Activated CD4-positive, alpha-beta T cell treated with anti-CD3 and anti-CD28 coated beads, Interleukin-10, Interleukin-2, amounts not matched to agents 100 ng/mL and 50 ng/mL, durations not matched to agents 16 hours and 8 hours (primary cell): Measurements from ENCODE around the gene C2CD2.

Experiments
- DNase-seq: peaks from one replicate; pipeline ENCODE4 v3.0.0-alpha.2; 2020

The C2CD2 gene

GRCh38 chr21:41859297-41859980 lies 94.4 kb downstream of the C2CD2 start:
- DNase-seq, result no peak

GRCh38 chr21:41858466-41859296 lies 95.1 kb downstream of the C2CD2 start:
- DNase-seq, result no peak

GRCh38 chr21:41857771-41858300 lies 96.0 kb downstream of the C2CD2 start:
- DNase-seq, result no peak

- DNase-seq, result no peak
Measured at GRCh38 chr21:41856572-41856971, 97.2 kb downstream of the C2CD2 start.

DNA sequence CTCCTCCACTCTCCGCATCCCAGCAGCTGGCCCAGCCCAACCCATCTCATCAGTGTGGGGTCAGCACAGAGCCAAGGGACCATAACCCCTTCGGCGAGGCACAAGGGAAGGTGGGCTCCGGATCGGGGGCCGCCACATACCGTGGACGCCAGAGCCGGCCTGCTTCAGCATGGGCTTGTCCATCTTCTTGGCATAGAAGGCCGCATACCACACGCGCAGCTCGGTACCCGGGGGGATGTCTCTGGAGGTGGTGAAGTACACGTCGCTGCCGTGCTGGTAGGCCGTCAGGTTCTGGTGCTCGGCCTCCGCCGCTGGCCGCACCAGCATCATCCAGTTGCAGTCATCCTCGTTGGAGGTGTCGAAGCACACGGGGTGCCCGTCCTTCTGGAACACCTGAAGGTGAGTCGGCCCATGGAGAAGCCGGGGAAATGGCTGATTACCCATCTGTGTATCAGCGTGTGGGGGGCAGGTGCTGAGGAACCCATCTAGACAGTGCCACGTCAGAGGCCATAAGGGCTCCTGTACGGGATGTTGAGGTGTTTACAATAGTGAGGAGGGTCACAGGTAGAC lies 99.3 kb downstream of the C2CD2 start:
- no peak for DNase-seq

DNA sequence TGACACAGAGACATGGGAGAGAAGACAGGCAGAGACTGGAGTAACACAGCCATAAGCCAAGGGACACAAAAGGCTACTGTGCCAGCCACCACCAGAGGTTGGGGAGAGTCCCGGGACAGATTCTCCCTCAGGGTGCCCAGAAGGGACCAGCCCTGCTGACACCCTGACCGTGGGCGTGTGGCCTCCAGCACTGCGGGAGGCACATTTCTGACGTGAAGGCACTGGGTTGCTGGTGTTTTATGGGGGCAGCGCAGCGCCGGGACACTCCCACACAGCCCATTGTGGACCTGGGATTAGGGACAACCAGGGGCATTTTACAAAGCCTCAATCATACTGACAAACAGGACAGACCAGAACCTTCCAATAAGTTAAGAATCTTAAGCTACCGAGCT lies 100.9 kb downstream of the C2CD2 start:
- no peak for DNase-seq

- no peak for DNase-seq
Measured at GRCh38 chr21:41852151-41852928, 101.5 kb downstream of the C2CD2 start.

DNA sequence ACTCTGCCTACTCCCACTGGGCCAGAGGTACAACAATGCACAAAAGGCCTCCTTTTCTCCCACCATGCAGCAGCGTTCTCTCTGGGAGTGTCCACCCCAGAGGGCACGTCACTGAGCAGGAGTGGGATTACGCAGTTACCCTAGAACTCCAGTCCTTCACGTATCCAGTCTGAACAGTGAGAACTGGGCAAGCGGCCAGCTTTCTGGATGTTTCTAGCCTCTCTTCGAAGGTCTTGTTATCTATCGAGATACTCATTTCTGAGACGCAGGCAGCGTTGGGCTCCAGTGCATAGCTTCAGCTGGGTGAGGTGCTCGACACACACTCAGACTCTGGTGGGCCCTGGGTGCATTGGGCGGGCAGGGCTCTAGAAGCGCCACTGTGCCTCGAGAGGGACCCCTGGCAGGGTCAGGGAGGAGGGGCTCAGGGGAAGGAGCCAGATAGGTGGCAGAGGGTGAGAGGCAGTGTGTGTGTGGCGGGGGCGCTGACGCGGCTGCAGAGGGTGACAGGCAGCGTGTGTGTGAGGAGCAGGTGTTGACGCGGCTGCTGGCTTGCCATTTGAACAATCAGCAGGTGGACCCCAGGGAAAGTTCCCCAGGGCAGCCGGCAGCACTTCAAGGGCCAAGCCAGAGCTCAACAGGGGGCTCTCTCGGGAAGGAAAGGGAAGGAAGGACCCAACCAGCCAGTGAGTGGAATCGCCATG lies 102.6 kb downstream of the C2CD2 start:
- DNase-seq, result no peak

- DNase-seq, result no peak
Measured at GRCh38 chr21:41850085-41850484, 103.7 kb downstream of the C2CD2 start.

- no peak for DNase-seq
Measured at GRCh38 chr21:41848958-41849580, 104.7 kb downstream of the C2CD2 start.

DNA sequence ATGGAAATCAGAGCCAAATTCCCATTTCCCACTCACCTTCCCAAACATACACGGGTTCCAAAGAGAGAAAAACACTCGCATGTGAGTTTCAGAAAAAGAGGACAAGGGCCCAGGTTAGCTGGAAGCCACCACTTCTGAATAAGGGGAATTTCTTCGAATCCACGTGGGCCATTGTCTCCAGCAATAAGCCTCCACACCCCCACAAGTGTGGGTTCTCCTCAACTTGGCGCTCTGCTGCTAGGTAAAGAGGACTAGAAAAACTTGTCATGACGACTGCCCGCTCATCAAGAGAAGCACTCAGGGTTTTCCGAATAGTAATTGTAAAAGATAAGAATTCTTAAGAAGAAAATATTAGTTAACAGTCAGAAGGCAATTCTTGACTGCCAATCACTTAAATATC lies 105.3 kb downstream of the C2CD2 start:
- no peak for DNase-seq

DNA sequence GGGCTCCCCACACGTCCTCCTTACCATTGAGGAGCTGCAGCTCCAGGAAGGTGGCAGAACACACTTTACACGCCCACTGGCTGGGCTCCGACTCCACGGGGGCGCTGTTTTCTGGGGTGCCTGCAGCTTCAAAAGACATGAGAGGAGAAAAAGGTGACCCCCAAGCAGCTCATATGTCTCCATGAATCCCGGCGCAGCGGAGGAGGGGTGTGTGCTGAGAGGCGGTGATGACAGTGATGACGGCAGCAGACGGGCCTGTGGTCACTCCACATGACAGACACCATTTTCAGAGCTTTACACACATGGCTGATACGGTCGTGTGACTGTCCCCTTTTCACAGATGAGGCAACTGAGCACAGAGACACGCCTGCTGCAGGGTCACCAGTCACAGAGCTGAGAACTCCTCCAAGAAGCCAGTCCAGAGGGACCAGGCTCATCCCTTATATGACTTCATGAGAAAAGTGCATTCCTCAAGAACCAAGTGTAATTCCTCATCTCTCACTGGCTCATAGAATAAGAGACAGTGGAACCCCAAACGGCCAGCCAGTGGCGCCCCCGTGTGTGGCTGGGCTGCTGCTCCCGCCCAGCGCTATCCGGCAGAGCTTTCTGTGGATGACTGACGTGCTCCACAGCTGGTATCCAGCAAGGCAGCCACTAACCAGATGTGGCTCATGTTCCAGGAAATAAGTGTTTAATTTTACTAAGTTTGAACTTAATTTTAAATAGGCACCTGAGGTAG lies 106.6 kb downstream of the C2CD2 start:
- DNase-seq, result no peak

GRCh38 chr21:41846536-41846935 lies 107.3 kb downstream of the C2CD2 start:
- DNase-seq, result no peak

GRCh38 chr21:41846033-41846317 lies 107.8 kb downstream of the C2CD2 start:
- DNase-seq, result no peak

DNA sequence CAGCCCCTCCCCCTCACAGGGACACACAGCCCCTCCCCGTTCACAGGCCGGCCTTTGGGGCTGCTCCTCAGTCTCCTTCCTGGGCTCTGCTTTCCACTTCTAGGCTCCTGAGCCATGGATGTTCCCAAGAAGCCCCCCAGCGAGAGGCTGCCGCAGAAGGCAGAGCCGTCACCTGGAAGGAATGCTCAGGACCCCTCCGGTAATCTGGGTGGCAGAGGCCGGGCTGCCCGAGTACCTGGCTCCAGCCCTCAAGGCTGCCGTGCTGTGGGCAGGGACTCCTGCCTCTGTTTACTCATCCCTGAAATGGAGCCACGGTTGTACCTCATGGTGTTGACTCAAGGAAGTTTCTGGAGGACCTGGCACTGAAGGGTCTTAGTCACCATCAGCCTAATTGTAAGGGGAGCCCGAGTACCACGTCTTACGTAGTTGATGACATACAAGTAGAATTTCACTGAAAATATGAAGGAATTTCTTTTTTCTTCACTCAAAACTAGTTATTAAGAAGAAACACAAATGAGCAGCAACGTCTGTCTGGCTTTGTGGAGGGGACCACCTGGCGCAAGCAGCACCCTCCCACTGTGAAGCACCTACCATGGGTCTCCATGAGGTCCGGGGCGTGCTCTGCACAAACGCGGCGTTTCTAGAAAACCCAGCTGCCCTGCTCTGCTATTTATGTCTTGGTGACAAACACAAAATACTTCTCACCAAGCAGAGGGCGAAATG lies 108.3 kb downstream of the C2CD2 start:
- DNase-seq, result no peak

- no peak for DNase-seq
Measured at GRCh38 chr21:41843584-41843983, 110.2 kb downstream of the C2CD2 start.

DNA sequence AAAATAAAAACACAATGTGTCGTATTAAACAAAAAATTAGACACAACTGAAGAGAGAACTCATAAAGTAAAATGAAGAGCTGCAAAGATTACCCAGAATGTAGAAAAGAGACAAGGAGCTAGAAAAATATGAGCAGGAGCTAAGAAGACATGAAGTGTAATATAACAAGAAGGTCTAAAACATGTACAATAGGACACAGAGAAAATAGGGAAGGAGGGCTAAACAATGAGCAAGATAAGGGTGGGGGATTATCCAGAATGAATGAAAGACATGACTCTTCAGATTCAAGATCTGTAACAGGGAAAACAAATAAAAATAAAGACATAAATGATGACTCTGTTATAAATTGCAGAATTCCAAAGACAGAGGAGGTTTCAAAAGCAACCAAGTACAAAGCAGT lies 112.9 kb downstream of the C2CD2 start:
- DNase-seq, result no peak

DNA sequence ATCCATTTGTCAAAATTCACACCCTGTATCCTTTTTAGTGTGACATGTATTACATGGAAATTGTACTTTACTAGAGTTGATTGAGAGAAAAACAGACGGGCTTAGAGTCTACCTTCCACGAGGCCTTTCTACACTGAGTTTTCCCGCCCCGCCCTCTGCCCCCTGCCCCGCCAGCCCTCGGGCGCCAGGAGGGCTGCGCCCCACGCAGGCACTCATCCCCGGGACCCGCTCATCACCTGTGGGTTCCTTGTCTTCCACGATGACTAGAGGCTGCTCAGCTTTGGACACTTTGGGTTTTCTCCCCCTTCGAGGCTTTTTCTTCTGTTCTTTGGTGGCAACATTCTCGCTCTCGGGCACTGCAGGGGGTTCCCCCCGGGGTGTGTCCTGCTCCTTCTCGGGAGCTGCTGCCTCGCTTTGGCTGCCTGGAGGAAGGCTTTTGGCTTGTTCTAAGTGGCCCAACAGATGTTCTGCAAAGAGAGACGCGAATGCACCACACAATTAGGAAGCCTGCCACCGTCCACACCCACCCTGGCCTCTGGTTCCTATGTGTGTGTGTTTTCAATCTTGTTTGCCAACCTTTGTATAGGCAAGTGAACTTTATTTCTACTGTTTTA lies 114.3 kb downstream of the C2CD2 start:
- no peak for DNase-seq

- DNase-seq, result no peak
Measured at GRCh38 chr21:41837756-41838297, 116.0 kb downstream of the C2CD2 start.
